K562 (cell line): ENCODE measurements around the gene PHF3. TPM values are rescaled to one million over a fixed set of nuclear protein-coding genes. Genes with fewer than 3 reads are reported as not detected.
A peak's percentile ranks its signal among the peaks of the same experiment; 100 is the strongest.

ENCODE experiments used
- ATAC-seq: fragments of 200-7000 bp; cut with Tn5 transposase; 3 replicates; pipeline ENCODE4 v1.9.1; 2020; ENCODE audit warnings: moderate library complexity
- BruUV-seq: library from RNA; stranded (reverse); fragments of 400-500 nt; replicated peaks from 2 replicates; lab custom pipeline; 2021; lab: Mats Ljungman, UMichigan
- CTCF ChIA-PET: fragments of 300-600 bp; formaldehyde crosslinking; extraction: SDS; loops from one replicate; lab custom pipeline; 2021; ENCODE audit warnings: low intra/inter-chr PET ratio; lab: Yijun Ruan, JAX
- POLR2A ChIA-PET: fragments of 300-600, 350-650 bp; sonication (Branson Sonifier 250); formaldehyde crosslinking; extraction: SDS; loops from one replicate; lab custom pipeline; 2021; ENCODE audit warnings: antibody characterized with exemption, inconsistent platforms; lab: Yijun Ruan, JAX
- DNase-seq, 4 experiments: peaks; one replicate each; pipeline versions ENCODE4 v3.0.0 to v3.0.0-alpha.2; 2011 to 2018; ENCODE audit warnings: low spot score in 3 of 4, mixed read lengths in 3 of 4; ENCODE audit errors: extremely low read depth in 1 of 4
- FAIRE-seq: peaks from 2 replicates; lab custom pipeline; 2011; peaks lifted over from hg19 to GRCh38; lab: Jason Lieb, UNC
- H2AFZ ChIP-seq: 2 replicates; pipeline ENCODE4 v1.6.0; 2011; ENCODE audit warnings: low read depth, low read length, control low read depth, inconsistent platforms
- H3K27ac ChIP-seq: fragments of 200-600 bp; 3 replicates; pipeline ENCODE4 v1.8.0; 2011; ENCODE audit warnings: low read depth, mild to moderate bottlenecking, control low read depth, inconsistent platforms, low read length, moderate library complexity, mixed read lengths; ENCODE audit errors: extremely low read depth
- H3K27me3 ChIP-seq, 2 experiments: fragments of 300-600 bp in 1 of 2; 2 replicates in 1 of 2; 3 replicates in 1 of 2; pipeline versions ENCODE4 v1.6.0 to v1.8.0; 2011; ENCODE audit warnings: inconsistent platforms in 2 of 2, low read length in 2 of 2, mild to moderate bottlenecking in 1 of 2, mixed read lengths in 1 of 2, moderate library complexity in 1 of 2; ENCODE audit not compliant: control insufficient read depth in 2 of 2, insufficient read depth in 2 of 2
- H3K36me3 ChIP-seq: fragments of 300-600 bp; 3 replicates; pipeline ENCODE4 v1.8.0; 2011; ENCODE audit warnings: mild to moderate bottlenecking, low read length, inconsistent platforms; ENCODE audit not compliant: control insufficient read depth, insufficient read depth
- H3K4me1 ChIP-seq, 2 experiments: fragments of 200-600 bp in 1 of 2; replicated peaks in 1 of 2; 2 replicates in 1 of 2; 3 replicates in 1 of 2; pipeline versions ENCODE4 v1.5.1 to v1.8.0; 2011; ENCODE audit warnings: inconsistent platforms in 2 of 2, low read length in 2 of 2, mild to moderate bottlenecking in 1 of 2, mixed read lengths in 1 of 2, moderate library complexity in 1 of 2; ENCODE audit not compliant: control insufficient read depth in 2 of 2, insufficient read depth in 2 of 2
- H3K4me2 ChIP-seq: 2 replicates; pipeline ENCODE4 v1.6.1; 2011; ENCODE audit warnings: low read length, control low read depth, inconsistent platforms, mixed read lengths; ENCODE audit not compliant: insufficient read depth
- H3K4me3 ChIP-seq: fragments of 200-600 bp; sonication (generic), shearing (Covaris generic); 2 replicates; pipeline ENCODE4 v1.5.1; 2016; ENCODE audit warnings: control low read depth, inconsistent platforms
- H3K79me2 ChIP-seq: fragments of 200-600 bp; 3 replicates; pipeline ENCODE4 v1.8.0; 2011; ENCODE audit warnings: low read length, inconsistent platforms; ENCODE audit not compliant: control insufficient read depth, insufficient read depth
- H3K9ac ChIP-seq, 2 experiments: 2 replicates each; pipeline versions ENCODE4 v1.6.0 to v1.6.1; 2011; ENCODE audit warnings: low read depth in 2 of 2, low read length in 2 of 2, control low read depth in 1 of 2, inconsistent platforms in 1 of 2, mild to moderate bottlenecking in 1 of 2, mixed read lengths in 1 of 2; ENCODE audit not compliant: insufficient read depth in 1 of 2
- H3K9me1 ChIP-seq: one replicate; pipeline ENCODE4 v1.6.0; 2011; ENCODE audit warnings: inconsistent platforms, mild to moderate bottlenecking, low read length, moderate library complexity; ENCODE audit not compliant: control insufficient read depth, insufficient read depth
- H3K9me3 ChIP-seq: replicated peaks from 2 replicates; pipeline ENCODE4 v1.5.1; 2011; ENCODE audit warnings: low read depth, low read length, inconsistent platforms; ENCODE audit not compliant: control insufficient read depth, insufficient read depth
- H4K20me1 ChIP-seq: replicated peaks from 2 replicates; pipeline ENCODE4 v1.6.1; 2011; ENCODE audit warnings: low read length, inconsistent platforms, mixed read lengths; ENCODE audit not compliant: control insufficient read depth, insufficient read depth
- CBX3 ChIP-seq, 2 experiments: IDR thresholded peaks; 1 replicate in 1 of 2; 2 replicates in 1 of 2; pipeline ENCODE4 v1.6.1; 2012; ENCODE audit warnings: inconsistent platforms in 2 of 2, low read length in 2 of 2, borderline replicate concordance in 1 of 2, control low read depth in 1 of 2
- DNMT1 ChIP-seq: fragments of 450-650 bp; IDR thresholded peaks from 2 replicates; pipeline ENCODE4 v1.6.1; 2016; ENCODE audit warnings: antibody characterized with exemption, mild to moderate bottlenecking
- E4F1 ChIP-seq: fragments of 250-450 bp; sonication (Bioruptor Pico); IDR thresholded peaks from 2 replicates; pipeline ENCODE4 v1.5.0; 2021; ENCODE audit warnings: mild to moderate bottlenecking, borderline replicate concordance
- ETV6 ChIP-seq, 3 experiments: fragments of 150-350 bp in 1 of 3; sonication (generic) in 1 of 3; formaldehyde crosslinking in 1 of 3; IDR thresholded peaks; 2 replicates each; pipeline versions ENCODE4 v1.6.1 to v1.8.0; 2014 to 2022; ENCODE audit warnings: borderline replicate concordance in 2 of 3, low read depth in 2 of 3, antibody characterized with exemption in 1 of 3, low read length in 1 of 3, mild to moderate bottlenecking in 1 of 3, missing genetic modification reagents in 1 of 3
- HDAC8 ChIP-seq: fragments of 450-650 bp; IDR thresholded peaks from 2 replicates; pipeline ENCODE4 v1.6.1; 2016; ENCODE audit warnings: mild to moderate bottlenecking, missing genetic modification characterization, moderate library complexity, missing compliant biosample characterization
- KLF6 ChIP-seq: fragments of 250-450 bp; sonication (Bioruptor Pico); IDR thresholded peaks from 2 replicates; pipeline ENCODE4 v1.4.0; 2020; ENCODE audit warnings: mild to moderate bottlenecking, moderate library complexity, borderline replicate concordance
- NCOR1 ChIP-seq: fragments of 450-650 bp; IDR thresholded peaks from 2 replicates; pipeline ENCODE4 v1.6.1; 2016; ENCODE audit warnings: mild to moderate bottlenecking, moderate library complexity
- NR1H2 ChIP-seq: sonication (generic); formaldehyde crosslinking; IDR thresholded peaks from 2 replicates; pipeline ENCODE4 v1.4.0; 2020; ENCODE audit warnings: mild to moderate bottlenecking, missing genetic modification reagents
- POLR2H ChIP-seq: IDR thresholded peaks from 2 replicates; pipeline ENCODE4 v1.6.1; 2016; ENCODE audit warnings: missing genetic modification characterization, low read depth, mild to moderate bottlenecking, control low read depth, missing compliant biosample characterization, moderate library complexity
- TCFL5 ChIP-seq: fragments of 250-450 bp; sonication (Bioruptor Pico); conservative IDR thresholded peaks from 2 replicates; pipeline ENCODE4 v1.6.1; 2021; ENCODE audit warnings: mild to moderate bottlenecking, moderate library complexity, matching md5 sums
- THAP7 ChIP-seq: fragments of 250-450 bp; sonication (Bioruptor Pico); IDR thresholded peaks from 2 replicates; pipeline ENCODE4 v1.5.0; 2021
- ZFP91 ChIP-seq: sonication (generic); formaldehyde crosslinking; IDR thresholded peaks from 2 replicates; pipeline ENCODE4 v1.8.0; 2022; ENCODE audit warnings: mild to moderate bottlenecking, missing genetic modification reagents
- ZHX1 ChIP-seq: fragments of 150-350 bp; conservative IDR thresholded peaks from 2 replicates; pipeline ENCODE4 v1.6.1; 2014; ENCODE audit warnings: low read length
- ZNF408 ChIP-seq: fragments of 250-450 bp; sonication (Bioruptor Pico); IDR thresholded peaks from 2 replicates; pipeline ENCODE4 v1.4.0; 2020; ENCODE audit warnings: low read depth, mild to moderate bottlenecking, moderate library complexity
- ZNF696 ChIP-seq: fragments of 250-450 bp; sonication (Bioruptor Pico); conservative IDR thresholded peaks from 2 replicates; pipeline ENCODE4 v1.4.0; 2020; ENCODE audit warnings: mild to moderate bottlenecking, moderate library complexity
- WGBS: fragments of 100-300 bp; shearing (Covaris generic); methylation state at CpG from one replicate; pipeline ENCODE4 v1.1.6; 2016; ENCODE audit warnings: low coverage, mixed read lengths; ENCODE audit not compliant: insufficient coverage; ENCODE audit errors: missing lambda C conversion rate; 5-methylcytosine and 5-hydroxymethylcytosine counted together
- in situ Hi-C: fragments of 300-500 bp; cut with MboI; formaldehyde crosslinking; loops from 4 replicates; pipeline ENCODE4 v1.15.0; 2018; ENCODE audit warnings: inconsistent platforms, mixed read lengths
- intact Hi-C: fragments of 100-400 bp; cut with micrococcal nuclease; formaldehyde crosslinking; loops from 2 replicates; pipeline ENCODE4 v1.14.2; 2022
- polyA plus RNA-seq, 8 experiments: library from polyadenylated mRNA; depleted of rRNA in 4 of 8; stranded (reverse) in 5 of 8; unstranded in 3 of 8; fragments of >200 nt; fragmentation: Nextera tagmentation in 2 of 8; fragmentation: Illumina TruSeq in 1 of 8; extraction: Ambion mirVana in 2 of 8; extraction: Trizol in 1 of 8; gene quantifications; 2 replicates each; pipeline versions ENCODE4 v1.2.1 to v1.2.3, GENCODE V29; 2011 to 2014; ENCODE audit warnings: inconsistent platforms in 1 of 8, missing spikeins in 1 of 8
- total RNA-seq, 7 experiments: library from RNA; depleted of rRNA in 6 of 7; stranded (reverse); fragments of >200 nt in 6 of 7; fragmentation: Illumina TruSeq in 2 of 7; extraction: Trizol in 2 of 7; gene quantifications; 2 replicates each; pipeline versions ENCODE4 v1.2.1 to v1.2.3, GENCODE V29; 2011 to 2021; ENCODE audit warnings: low replicate concordance in 1 of 7

The PHF3 gene
- total and polyA plus RNA-seq, 9 of the 15 experiments (the other 6 are each of a cell fraction or from before 2014, with no cell fraction given): 8.1 to 51.2 (median 30.9) TPM

GRCh38 chr6:63716169-63716568, 80.6 kb downstream of the PHF3 start:
- Histone ChIP-seq H3K79me2 (no peaks in the 10 kb centered on the region), H4K20me1 (no peaks in the 10 kb centered on the region), H3K36me3 (peaks cover 22% of the 10 kb centered on the region), H3K9ac (no peak overlapping the region), H3K27me3 (no peaks in the 10 kb centered on the region), H2AFZ (no peak overlapping the region), H3K9me3 (no peaks in the 10 kb centered on the region), H3K4me3 (no peak overlapping the region), H3K4me2 (no peak overlapping the region), H3K27ac (no peak overlapping the region), H3K4me1 (no peaks in the 10 kb centered on the region), H3K9me1 (no peaks in the 10 kb centered on the region)
- DNase-seq: no peak
- intact Hi-C loops (no loop called here), in situ Hi-C loops (no loop called here)
- ChIA-PET POLR2A (interaction anchor here (1.4 kb wide), 1 partner anchor 41 kb away, joined by 3 read pairs; no protein-coding TSS in a partner anchor), CTCF (no interaction called here)
- BruUV-seq: no TSS peak
- 91% methylated on average over 2 of the region's 2 CpGs for WGBS
- no peak for FAIRE-seq
- ATAC-seq: peak; percentile 39; the same call in 2 of the 3 replicates
- TF ChIP-seq HDAC8 (no peak), POLR2H (tag) (no peak), ZFP91 (no peak), ETV6 (IDR thresholded peaks at IDR 0.05; ENCODE audit: borderline replicate concordance in 1 of 2, low read depth in 2 of 2, low read length in 1 of 2) (no peak), ETV6 (CRISPR knock-in tag; IDR thresholded peaks at IDR 0.05; ENCODE audit: borderline replicate concordance) (no peak), E4F1 (CRISPR knock-in tag) (no peak), CBX3 (IDR thresholded peaks at IDR 0.05; ENCODE audit: borderline replicate concordance in 1 of 2, low read length in 2 of 2) (no peak), THAP7 (CRISPR knock-in tag) (no peak), ZHX1 (no peak), ZNF408 (CRISPR knock-in tag) (no peak), ZNF696 (CRISPR knock-in tag) (no peak), NR1H2 (CRISPR knock-in tag) (no peak), KLF6 (CRISPR knock-in tag) (no peak), NCOR1 (no peak), TCFL5 (CRISPR knock-in tag) (no peak), DNMT1 (no peak)
